Bronchial epithelial cell (primary cell): ENCODE results near the gene PRRT3. TPM values are rescaled to one million over a fixed set of nuclear protein-coding genes. Genes with fewer than 3 reads are reported as not detected.

Experiments
- DNase-seq: peaks from one replicate; pipeline ENCODE4 v3.0.0-alpha.2; 2010; ENCODE audit warnings: low read depth
- FAIRE-seq: peaks from 2 replicates; lab custom pipeline; 2011; peaks lifted over from hg19 to GRCh38; lab: Jason Lieb, UNC
- H3K27me3 ChIP-seq: 2 replicates; pipeline ENCODE4 v1.5.1; 2011; ENCODE audit warnings: low read length; ENCODE audit not compliant: control insufficient read depth, insufficient read depth
- H3K36me3 ChIP-seq: 2 replicates; pipeline ENCODE4 v1.5.1; 2011; ENCODE audit warnings: low read length; ENCODE audit not compliant: control insufficient read depth, insufficient read depth
- H3K4me3 ChIP-seq: 2 replicates; pipeline ENCODE4 v1.5.1; 2011; ENCODE audit warnings: mild to moderate bottlenecking, low read depth, low read length, control low read depth
- total RNA-seq: library from RNA; depleted of rRNA; stranded (reverse); fragments of >200 nt; gene quantifications from 2 replicates; pipeline ENCODE4 v1.2.1, GENCODE V29; 2014
- TF ChIP-seq, protein P1 (sequence below): IDR thresholded peaks from 2 replicates; pipeline ENCODE4 v1.5.1; 2011; ENCODE audit warnings: mild to moderate bottlenecking, moderate library complexity, low read length, control low read depth, inconsistent platforms; ENCODE audit not compliant: insufficient read depth, severe bottlenecking

Gene PRRT3
- total RNA-seq, 1 donor from 2014 or later = 0.26 TPM

- FAIRE-seq = no peak
Observed at GRCh38 chr3:9915254-9916141, 36.7 kb downstream of the PRRT3 start.

DNA sequence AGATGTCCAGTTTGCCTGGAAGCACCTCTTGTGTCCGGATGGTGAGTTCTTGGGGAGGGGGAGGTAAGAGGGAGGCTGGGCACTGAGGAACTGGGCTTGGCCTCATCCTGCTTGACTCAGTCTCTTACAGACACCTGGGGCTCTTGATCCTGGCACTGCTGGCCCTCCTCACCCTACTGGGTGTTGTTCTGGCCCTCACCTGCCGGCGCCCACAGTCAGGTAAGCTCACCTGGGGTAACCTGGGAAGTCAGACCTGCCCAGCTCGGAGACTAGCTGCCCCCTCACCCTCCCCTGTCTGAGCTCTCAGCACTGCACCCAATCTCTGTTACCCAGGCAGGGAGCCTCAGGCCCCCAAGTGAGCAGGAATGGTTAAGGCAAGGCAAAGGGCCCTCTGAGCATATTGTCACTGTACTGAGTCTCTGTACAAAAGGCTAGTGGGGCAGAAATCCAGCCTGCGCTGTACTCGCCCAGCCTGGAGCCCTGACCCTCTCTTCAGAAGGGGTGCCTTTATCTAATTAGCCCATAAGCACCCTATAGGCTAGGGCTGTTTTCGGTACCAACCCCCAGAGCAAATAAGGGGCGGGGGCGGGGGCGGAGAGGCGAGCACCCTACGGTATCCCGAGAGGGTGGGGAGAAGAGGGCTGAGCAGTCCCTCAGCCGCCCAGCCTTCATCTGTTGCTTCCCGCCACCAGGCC, 37.5 kb downstream of the PRRT3 start:
- no peaks in the 10 kb centered on the region for H3K27me3 ChIP-seq

More at GRCh38 chr3:9915254-9916141, 36.7 kb downstream of the PRRT3 start:
- peak; percentile 23 for DNase-seq
- Histone ChIP-seq H3K27me3 (no peaks in the 10 kb centered on the region), H3K4me3 (peak overlapping the region; percentile 19), H3K36me3 (peaks cover 9% of the 10 kb centered on the region)
- TF ChIP-seq, protein P1, sequence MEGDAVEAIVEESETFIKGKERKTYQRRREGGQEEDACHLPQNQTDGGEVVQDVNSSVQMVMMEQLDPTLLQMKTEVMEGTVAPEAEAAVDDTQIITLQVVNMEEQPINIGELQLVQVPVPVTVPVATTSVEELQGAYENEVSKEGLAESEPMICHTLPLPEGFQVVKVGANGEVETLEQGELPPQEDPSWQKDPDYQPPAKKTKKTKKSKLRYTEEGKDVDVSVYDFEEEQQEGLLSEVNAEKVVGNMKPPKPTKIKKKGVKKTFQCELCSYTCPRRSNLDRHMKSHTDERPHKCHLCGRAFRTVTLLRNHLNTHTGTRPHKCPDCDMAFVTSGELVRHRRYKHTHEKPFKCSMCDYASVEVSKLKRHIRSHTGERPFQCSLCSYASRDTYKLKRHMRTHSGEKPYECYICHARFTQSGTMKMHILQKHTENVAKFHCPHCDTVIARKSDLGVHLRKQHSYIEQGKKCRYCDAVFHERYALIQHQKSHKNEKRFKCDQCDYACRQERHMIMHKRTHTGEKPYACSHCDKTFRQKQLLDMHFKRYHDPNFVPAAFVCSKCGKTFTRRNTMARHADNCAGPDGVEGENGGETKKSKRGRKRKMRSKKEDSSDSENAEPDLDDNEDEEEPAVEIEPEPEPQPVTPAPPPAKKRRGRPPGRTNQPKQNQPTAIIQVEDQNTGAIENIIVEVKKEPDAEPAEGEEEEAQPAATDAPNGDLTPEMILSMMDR = peak; percentile 50

DNA sequence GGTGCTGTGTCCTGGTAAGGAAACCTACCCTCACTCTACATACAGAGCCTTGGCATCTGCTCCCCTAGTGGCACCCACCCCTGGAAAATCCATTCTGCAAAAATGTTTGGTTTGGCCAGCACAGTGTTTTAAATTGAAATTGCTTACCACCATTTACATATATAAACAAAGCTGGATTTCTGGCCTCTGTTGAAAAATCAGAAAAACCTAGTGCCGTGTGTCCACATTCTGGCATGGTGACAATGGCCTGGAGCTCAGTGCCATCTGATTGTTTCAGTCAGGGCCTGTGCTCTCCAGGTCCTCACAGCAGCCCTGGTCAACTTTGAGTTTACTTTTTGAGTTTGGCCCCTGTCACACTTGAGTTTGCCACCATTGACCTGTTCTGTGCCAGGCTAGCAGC, 38.2 kb downstream of the PRRT3 start:
- TF ChIP-seq, protein P1 = no peak
- Histone ChIP-seq H3K27me3 (no peaks in the 10 kb centered on the region), H3K36me3 (peaks cover 8% of the 10 kb centered on the region), H3K4me3 (no peak overlapping the region)
- FAIRE-seq (no peak), DNase-seq (no peak)

More for the DNA sequence above, 37.5 kb downstream of the PRRT3 start:
- no peak overlapping the region for H3K4me3 ChIP-seq
- DNase-seq (no peak), FAIRE-seq (no peak)
- H3K36me3 ChIP-seq = peaks cover 7% of the 10 kb centered on the region
- TF ChIP-seq, protein P1 = no peak

GRCh38 chr3:9913601-9914000, 38.6 kb downstream of the PRRT3 start:
- peaks cover 12% of the 10 kb centered on the region for H3K36me3 ChIP-seq
- TF ChIP-seq, protein P1 = no peak
- H3K27me3 ChIP-seq = no peaks in the 10 kb centered on the region
- FAIRE-seq (no peak), DNase-seq (no peak)
- no peak overlapping the region for H3K4me3 ChIP-seq

GRCh38 chr3:9912294-9912935, 39.8 kb downstream of the PRRT3 start:
- Histone ChIP-seq H3K36me3 (peaks cover 16% of the 10 kb centered on the region), H3K27me3 (no peaks in the 10 kb centered on the region), H3K4me3 (no peak overlapping the region)
- no peak for FAIRE-seq
- peak; percentile 77 for DNase-seq
- TF ChIP-seq, protein P1 = no peak
